IMR-90 (cell line): ENCODE data around the gene NEURL1.

ENCODE experiments used
- BHLHE40 ChIP-seq: fragments of 150-350 bp; IDR thresholded peaks from 2 replicates; pipeline ENCODE4 v1.6.1; 2016; ENCODE audit warnings: mild to moderate bottlenecking, low read depth, low read length
- CEBPB ChIP-seq: IDR thresholded peaks from 2 replicates; pipeline ENCODE4 v1.6.1; 2012; ENCODE audit warnings: low read depth, low read length, improper control_type of control experiment
- CHD1 ChIP-seq: IDR thresholded peaks from 2 replicates; pipeline ENCODE4 v1.6.1; 2012; ENCODE audit warnings: low read depth, low read length, improper control_type of control experiment
- CTCF ChIP-seq: conservative IDR thresholded peaks from 2 replicates; pipeline ENCODE4 v1.5.1; 2012; ENCODE audit warnings: mild to moderate bottlenecking, low read depth, low read length, improper control_type of control experiment
- ELK1 ChIP-seq: fragments of 150-350 bp; IDR thresholded peaks from 2 replicates; pipeline ENCODE4 v1.6.1; 2016; ENCODE audit warnings: low read depth, mild to moderate bottlenecking, low read length, moderate library complexity, borderline replicate concordance
- MXI1 ChIP-seq: IDR thresholded peaks from 2 replicates; pipeline ENCODE4 v1.6.1; 2012; ENCODE audit warnings: low read depth, mild to moderate bottlenecking, low read length, moderate library complexity, borderline replicate concordance
- NFE2L2 ChIP-seq: fragments of 150-350 bp; IDR thresholded peaks from 2 replicates; pipeline ENCODE4 v1.6.1; 2016; ENCODE audit warnings: low read depth, mild to moderate bottlenecking, low read length
- POLR2A ChIP-seq: IDR thresholded peaks from 2 replicates; pipeline ENCODE4 v1.6.1; 2012; ENCODE audit warnings: mild to moderate bottlenecking, low read depth, low read length
- RAD21 ChIP-seq: IDR thresholded peaks from 2 replicates; pipeline ENCODE4 v1.6.1; 2012; ENCODE audit warnings: low read length, improper control_type of control experiment
- RCOR1 ChIP-seq: IDR thresholded peaks from 2 replicates; pipeline ENCODE4 v1.6.1; 2012; ENCODE audit warnings: mild to moderate bottlenecking, low read length, improper control_type of control experiment; ENCODE audit not compliant: insufficient replicate concordance
- RFX5 ChIP-seq: IDR thresholded peaks from 2 replicates; pipeline ENCODE4 v1.8.0; 2012; ENCODE audit warnings: low read depth, mild to moderate bottlenecking, low read length, moderate library complexity
- SMC3 ChIP-seq: fragments of 150-350 bp; IDR thresholded peaks from 2 replicates; pipeline ENCODE4 v1.6.1; 2016; ENCODE audit warnings: low read depth, mild to moderate bottlenecking, antibody characterized with exemption, low read length, moderate library complexity
- USF2 ChIP-seq: fragments of 150-350 bp; IDR thresholded peaks from 2 replicates; pipeline ENCODE4 v1.6.1; 2017; ENCODE audit warnings: mild to moderate bottlenecking, antibody characterized with exemption, low read length, low read depth

- TF ChIP-seq CEBPB = no peak
- no peak; the same call in 1 of the 2 replicates for TF ChIP-seq CTCF
- no peak for TF ChIP-seq BHLHE40
- no peak for TF ChIP-seq RAD21
- TF ChIP-seq RCOR1 = no peak
- no peak for TF ChIP-seq MXI1
- TF ChIP-seq NFE2L2 = no peak
- TF ChIP-seq ELK1 = no peak
- TF ChIP-seq SMC3 = no peak
- TF ChIP-seq POLR2A = no peak
- no peak for TF ChIP-seq RFX5
- TF ChIP-seq CHD1 = no peak
- no peak for TF ChIP-seq USF2
Observed at GRCh38 chr10:103476046-103476768, 17.3 kb upstream of the NEURL1 start.
